Muscle of leg (tissue), 16 donors: Measurements from ENCODE around the gene TRUB2. TPM values are rescaled to one million over a fixed set of nuclear protein-coding genes. Genes with fewer than 3 reads are reported as not detected.

Source experiments
- DNase-seq: peaks from one replicate; pipeline ENCODE4 v3.0.0; 2013
- H3K27ac ChIP-seq: one replicate; pipeline ENCODE4 v1.5.1; 2013; ENCODE audit warnings: mild to moderate bottlenecking, low read length, control low read depth
- H3K27me3 ChIP-seq: one replicate; pipeline ENCODE4 v1.6.1; 2013; ENCODE audit warnings: low read length; ENCODE audit not compliant: control insufficient read depth, insufficient read depth
- H3K36me3 ChIP-seq: one replicate; pipeline ENCODE4 v1.6.1; 2013; ENCODE audit warnings: low read length; ENCODE audit not compliant: control insufficient read depth, insufficient read depth
- H3K4me1 ChIP-seq: one replicate; pipeline ENCODE4 v1.6.1; 2013; ENCODE audit warnings: low read length; ENCODE audit not compliant: control insufficient read depth, insufficient read depth
- H3K4me3 ChIP-seq: one replicate; pipeline ENCODE4 v1.5.1; 2013; ENCODE audit warnings: low read length, control low read depth
- H3K9me3 ChIP-seq: replicated peaks from 2 replicates; pipeline ENCODE4 v1.6.1; 2013; ENCODE audit warnings: low read depth, low read length; ENCODE audit not compliant: control insufficient read depth
- WGBS: methylation state at CpG from one replicate; pipeline ENCODE4 v1.1.5; 2013; ENCODE audit warnings: missing lambda C conversion rate; ENCODE audit not compliant: insufficient coverage; 5-methylcytosine and 5-hydroxymethylcytosine counted together
- long read RNA-seq, 11 donors: transcript quantifications; one replicate each; lab custom pipeline, GENCODE V29; 2026
- polyA plus RNA-seq, 8 donors: library from polyadenylated mRNA; unstranded; fragments of 120-200 nt; gene quantifications; one replicate each; pipeline versions ENCODE4 v1.2.1 to v1.2.3, GENCODE V29; 2013; ENCODE audit warnings: inconsistent platforms in 1 of 8, low replicate concordance in 1 of 8; ENCODE audit not compliant: insufficient read length in 8 of 8, insufficient read depth in 1 of 8
- total RNA-seq: library from RNA; stranded (reverse); fragments of 120-200 nt; gene quantifications from one replicate; pipeline ENCODE4 v1.2.4, GENCODE V29; 2013

TRUB2 gene
- total RNA-seq, result 23.9 TPM
- 10 to 100 TPM; 20.0 to 25.3 (median 23.6) TPM for polyA plus RNA-seq
- long read RNA-seq, donor 1, full-length matches to known transcripts, result 6 of 6 reads
- long read RNA-seq, donor 1, partial matches to known transcripts, result 0 of 6 reads
- long read RNA-seq, donor 1, other reads (novel, unspliced or antisense), result 0 of 6 reads
- long read RNA-seq, donor 2, full-length matches to known transcripts, result 2 of 2 reads
- long read RNA-seq, donor 2, partial matches to known transcripts, result 0 of 2 reads
- long read RNA-seq, donor 2, other reads (novel, unspliced or antisense), result 0 of 2 reads
- long read RNA-seq, donor 3, full-length matches to known transcripts, result 21 of 108 reads
- long read RNA-seq, donor 3, partial matches to known transcripts, result 38 of 108 reads
- long read RNA-seq, donor 3, other reads (novel, unspliced or antisense), result 49 of 108 reads
- long read RNA-seq, donor 4, full-length matches to known transcripts, result 3 of 3 reads
- long read RNA-seq, donor 4, partial matches to known transcripts, result 0 of 3 reads
- long read RNA-seq, donor 4, other reads (novel, unspliced or antisense), result 0 of 3 reads
- long read RNA-seq, donor 5, full-length matches to known transcripts, result 26 of 26 reads
- long read RNA-seq, donor 5, partial matches to known transcripts, result 0 of 26 reads
- long read RNA-seq, donor 5, other reads (novel, unspliced or antisense), result 0 of 26 reads
- long read RNA-seq, donor 6, full-length matches to known transcripts, result 20 of 52 reads
- long read RNA-seq, donor 6, partial matches to known transcripts, result 5 of 52 reads
- long read RNA-seq, donor 6, other reads (novel, unspliced or antisense), result 27 of 52 reads
- long read RNA-seq, donor 7, full-length matches to known transcripts, result 12 of 12 reads
- long read RNA-seq, donor 7, partial matches to known transcripts, result 0 of 12 reads
- long read RNA-seq, donor 7, other reads (novel, unspliced or antisense), result 0 of 12 reads
- long read RNA-seq, donor 8, full-length matches to known transcripts, result 10 of 25 reads
- long read RNA-seq, donor 8, partial matches to known transcripts, result 5 of 25 reads
- long read RNA-seq, donor 8, other reads (novel, unspliced or antisense), result 10 of 25 reads
- long read RNA-seq, donor 9, full-length matches to known transcripts, result 7 of 7 reads
- long read RNA-seq, donor 9, partial matches to known transcripts, result 0 of 7 reads
- long read RNA-seq, donor 9, other reads (novel, unspliced or antisense), result 0 of 7 reads
- long read RNA-seq, donor 10, full-length matches to known transcripts, result 9 of 9 reads
- long read RNA-seq, donor 10, partial matches to known transcripts, result 0 of 9 reads
- long read RNA-seq, donor 10, other reads (novel, unspliced or antisense), result 0 of 9 reads
- long read RNA-seq, donor 11, full-length matches to known transcripts, result 11 of 11 reads
- long read RNA-seq, donor 11, partial matches to known transcripts, result 0 of 11 reads
- long read RNA-seq, donor 11, other reads (novel, unspliced or antisense), result 0 of 11 reads

GRCh38 chr9:128322404-128323211 lies at the start of gene TRUB2, which contains the start of gene COQ4:
TRUB2 (minus strand) TSS chr9:128322447; CDS start chr9:128322408, 39 bp downstream.
COQ4 (plus strand) TSS chr9:128322839; CDS start chr9:128322859, 20 bp downstream.
- Histone ChIP-seq H3K36me3 (peaks cover 44% of the 10 kb centered on the region), H3K27me3 (no peaks in the 10 kb centered on the region), H3K27ac (peak within 1 kb of the TSS; percentile 99), H3K9me3 (no peaks in the 10 kb centered on the region), H3K4me1 (peaks cover 18% of the 10 kb centered on the region), H3K4me3 (peak within 1 kb of the TSS; percentile 98)
- peak; percentile 99 for DNase-seq
- 0% methylated on average over 83 of the region's 83 CpGs for WGBS

GRCh38 chr9:128371630-128372117 lies 49.4 kb upstream of the TRUB2 start:
- no peak for DNase-seq
- H3K36me3 ChIP-seq, result peaks cover 25% of the 10 kb centered on the region
- H3K4me1 ChIP-seq, result peaks cover 20% of the 10 kb centered on the region
- peak overlapping the region; percentile 99 for H3K4me3 ChIP-seq
- WGBS, result 0% methylated on average over 6 of the region's 10 CpGs
- H3K27me3 ChIP-seq, result no peaks in the 10 kb centered on the region
- H3K9me3 ChIP-seq, result no peaks in the 10 kb centered on the region
- peak overlapping the region; percentile 87 for H3K27ac ChIP-seq

- DNase-seq, result peak; percentile 99
- H3K4me1 ChIP-seq, result peaks cover 20% of the 10 kb centered on the region
- H3K9me3 ChIP-seq, result no peaks in the 10 kb centered on the region
- 0% methylated on average over 40 of the region's 55 CpGs for WGBS
- H3K36me3 ChIP-seq, result peaks cover 25% of the 10 kb centered on the region
- peak within 1 kb of the TSS; percentile 100 for H3K27ac ChIP-seq
- H3K4me3 ChIP-seq, result peak within 1 kb of the TSS; percentile 99
- no peaks in the 10 kb centered on the region for H3K27me3 ChIP-seq
Observed at GRCh38 chr9:128370752-128371629, 48.7 kb upstream of the TRUB2 start, which contains the start of gene URM1. URM1 (plus strand) TSS chr9:128371374; CDS start chr9:128371381, 7 bp downstream.

GRCh38 chr9:128370367-128370751 lies 48.1 kb upstream of the TRUB2 start:
- no peak for DNase-seq
- Histone ChIP-seq H3K27ac (peak overlapping the region; percentile 100), H3K27me3 (no peaks in the 10 kb centered on the region), H3K4me3 (peak overlapping the region; percentile 99), H3K4me1 (peaks cover 25% of the 10 kb centered on the region), H3K9me3 (no peaks in the 10 kb centered on the region), H3K36me3 (peaks cover 23% of the 10 kb centered on the region)

GRCh38 chr9:128369024-128369706 lies 46.9 kb upstream of the TRUB2 start:
- Histone ChIP-seq H3K36me3 (peaks cover 13% of the 10 kb centered on the region), H3K27ac (no peak overlapping the region), H3K4me3 (no peak overlapping the region), H3K4me1 (peaks cover 36% of the 10 kb centered on the region), H3K9me3 (no peaks in the 10 kb centered on the region), H3K27me3 (no peaks in the 10 kb centered on the region)
- 93% methylated on average over 6 of the region's 9 CpGs for WGBS
- no peak for DNase-seq

- 56% methylated on average over 1 of the region's 4 CpGs for WGBS
- H3K4me3 ChIP-seq, result no peak overlapping the region
- H3K27me3 ChIP-seq, result no peaks in the 10 kb centered on the region
- H3K4me1 ChIP-seq, result peaks cover 55% of the 10 kb centered on the region
- DNase-seq, result no peak
- H3K36me3 ChIP-seq, result no peaks in the 10 kb centered on the region
- H3K9me3 ChIP-seq, result no peaks in the 10 kb centered on the region
- H3K27ac ChIP-seq, result peak overlapping the region; percentile 86
Observed at GRCh38 chr9:128365525-128365924, 43.3 kb upstream of the TRUB2 start.

GRCh38 chr9:128362774-128363173 lies 40.5 kb upstream of the TRUB2 start:
- DNase-seq, result no peak
- Histone ChIP-seq H3K27me3 (no peaks in the 10 kb centered on the region), H3K9me3 (no peaks in the 10 kb centered on the region), H3K36me3 (peaks cover 5% of the 10 kb centered on the region), H3K4me1 (peaks cover 54% of the 10 kb centered on the region), H3K4me3 (no peak overlapping the region), H3K27ac (peak overlapping the region; percentile 82)
- WGBS, result 80% methylated on average over 1 of the region's 3 CpGs
